HEK293 (cell line): ENCODE data around the gene BCL11A.

Experiments used
- ZBTB21 ChIP-seq: fragments of 450-650 bp; formaldehyde crosslinking; IDR thresholded peaks from 2 replicates; pipeline ENCODE4 v1.5.1; 2017; ENCODE audit warnings: missing biosample characterization, missing genetic modification characterization
- TF ChIP-seq, protein P1 (sequence below): fragments of 450-650 bp; formaldehyde crosslinking; IDR thresholded peaks from 2 replicates; pipeline ENCODE4 v1.5.1; 2016; ENCODE audit warnings: missing biosample characterization, missing genetic modification characterization

DNA sequence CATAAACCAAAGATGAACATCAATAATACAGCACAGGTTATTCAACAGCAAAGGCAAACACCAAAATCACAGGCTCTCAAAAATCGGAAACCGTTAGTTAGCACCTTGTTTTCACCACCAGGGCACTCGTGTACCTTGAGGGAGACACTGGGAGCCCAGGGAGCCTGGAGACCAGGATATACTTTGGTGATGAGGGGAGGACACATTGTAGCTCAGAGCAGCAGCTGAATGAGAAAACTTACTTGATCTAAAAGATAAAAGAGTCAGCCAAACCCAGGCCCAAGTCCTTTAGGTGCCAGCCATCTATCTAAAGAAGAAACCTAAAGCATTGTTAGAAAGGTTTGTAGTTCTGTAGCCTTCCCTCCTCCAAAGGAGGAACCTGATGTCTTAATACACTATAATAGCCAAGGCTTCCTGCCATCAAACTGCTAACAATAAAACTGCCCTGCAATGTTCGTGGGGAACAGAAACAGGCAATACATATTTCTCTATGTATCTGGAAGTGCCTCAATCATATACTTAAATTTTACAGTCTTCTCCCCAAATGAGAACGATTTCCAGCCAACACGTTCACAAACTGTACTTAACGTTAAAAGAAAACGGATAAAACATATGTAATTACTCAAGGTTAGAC lies 19.3 kb downstream of the BCL11A start:
- TF ChIP-seq, protein P1, sequence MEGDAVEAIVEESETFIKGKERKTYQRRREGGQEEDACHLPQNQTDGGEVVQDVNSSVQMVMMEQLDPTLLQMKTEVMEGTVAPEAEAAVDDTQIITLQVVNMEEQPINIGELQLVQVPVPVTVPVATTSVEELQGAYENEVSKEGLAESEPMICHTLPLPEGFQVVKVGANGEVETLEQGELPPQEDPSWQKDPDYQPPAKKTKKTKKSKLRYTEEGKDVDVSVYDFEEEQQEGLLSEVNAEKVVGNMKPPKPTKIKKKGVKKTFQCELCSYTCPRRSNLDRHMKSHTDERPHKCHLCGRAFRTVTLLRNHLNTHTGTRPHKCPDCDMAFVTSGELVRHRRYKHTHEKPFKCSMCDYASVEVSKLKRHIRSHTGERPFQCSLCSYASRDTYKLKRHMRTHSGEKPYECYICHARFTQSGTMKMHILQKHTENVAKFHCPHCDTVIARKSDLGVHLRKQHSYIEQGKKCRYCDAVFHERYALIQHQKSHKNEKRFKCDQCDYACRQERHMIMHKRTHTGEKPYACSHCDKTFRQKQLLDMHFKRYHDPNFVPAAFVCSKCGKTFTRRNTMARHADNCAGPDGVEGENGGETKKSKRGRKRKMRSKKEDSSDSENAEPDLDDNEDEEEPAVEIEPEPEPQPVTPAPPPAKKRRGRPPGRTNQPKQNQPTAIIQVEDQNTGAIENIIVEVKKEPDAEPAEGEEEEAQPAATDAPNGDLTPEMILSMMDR (tag by site-specific recombination) = 0 out of 2 replicates have a peak, but pooled peaks have one; percentile 24
- no peak for TF ChIP-seq ZBTB21 (tag by site-specific recombination)
